KBM-7 (cell line): ENCODE measurements around the gene MAP4K4.

Source experiments
- DNase-seq: peaks from one replicate; pipeline ENCODE4 v3.0.0-alpha.2; 2015
- in situ Hi-C: fragments of 300-500 bp; cut with MboI; formaldehyde crosslinking; loops from 2 replicates; pipeline ENCODE4 v1.14.3; 2020; ENCODE audit warnings: low sequenced_read_pairs, low pct_unique_long_range_greater_than_20kb, mixed read lengths

The MAP4K4 gene

GRCh38 chr2:101803945-101804696 is 106.6 kb downstream of the MAP4K4 start:
- in situ Hi-C loops, result no loop called here
- no peak for DNase-seq

DNA sequence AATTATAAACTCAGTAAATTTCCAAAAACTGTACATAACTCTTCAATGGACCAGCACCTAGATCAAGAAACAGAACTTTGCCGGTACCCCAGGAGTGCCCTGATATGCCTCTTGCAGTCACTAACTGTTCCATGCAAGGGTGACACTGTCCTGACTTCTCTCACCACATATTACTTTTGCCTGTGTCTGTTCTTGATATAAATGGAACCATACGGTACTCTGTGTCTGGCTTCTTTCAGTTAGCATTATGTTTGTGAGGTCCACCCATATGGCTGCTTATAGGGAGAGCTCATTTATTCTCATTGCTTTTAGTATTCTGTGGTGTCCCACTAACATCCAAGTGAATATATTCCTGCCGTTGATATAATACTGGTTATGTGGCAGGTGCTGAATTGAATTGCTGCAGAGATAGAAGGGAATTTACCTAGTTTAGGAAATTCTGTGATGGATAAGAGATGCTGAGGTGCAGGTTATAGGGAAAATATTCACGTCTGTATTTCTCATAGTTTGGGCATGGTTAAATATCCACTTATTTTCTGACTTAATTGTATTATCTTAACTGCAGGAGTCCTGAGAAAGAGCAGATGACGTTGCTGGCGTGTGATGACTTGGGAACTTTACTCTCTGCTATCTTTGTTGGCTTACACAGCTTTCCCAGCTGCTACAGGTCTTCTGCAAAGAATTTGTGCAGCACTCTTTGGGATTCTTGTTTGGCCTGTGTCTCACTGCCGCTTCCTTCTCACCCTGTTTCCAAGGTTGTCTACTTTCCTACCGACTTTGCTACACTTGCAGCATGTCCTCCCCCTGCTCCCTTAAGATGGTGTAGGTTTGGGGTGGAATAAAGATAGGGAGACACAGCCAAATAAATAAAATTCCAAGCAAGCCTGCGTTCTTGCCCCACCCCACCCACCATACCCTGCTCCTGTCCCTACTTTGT is 107.9 kb downstream of the MAP4K4 start:
- in situ Hi-C loops, result no loop called here

GRCh38 chr2:101806123-101806522 is 108.6 kb downstream of the MAP4K4 start:
- DNase-seq, result peak; percentile 53
- in situ Hi-C loops, result no loop called here

More for the DNA sequence above, 107.9 kb downstream of the MAP4K4 start:
- no peak for DNase-seq

- DNase-seq, result peak; percentile 71
- in situ Hi-C loops, result no loop called here
Measured at GRCh38 chr2:101806701-101807100, 109.2 kb downstream of the MAP4K4 start.

GRCh38 chr2:101807242-101807641 is 109.7 kb downstream of the MAP4K4 start:
- no peak for DNase-seq
- in situ Hi-C loops, result no loop called here

DNA sequence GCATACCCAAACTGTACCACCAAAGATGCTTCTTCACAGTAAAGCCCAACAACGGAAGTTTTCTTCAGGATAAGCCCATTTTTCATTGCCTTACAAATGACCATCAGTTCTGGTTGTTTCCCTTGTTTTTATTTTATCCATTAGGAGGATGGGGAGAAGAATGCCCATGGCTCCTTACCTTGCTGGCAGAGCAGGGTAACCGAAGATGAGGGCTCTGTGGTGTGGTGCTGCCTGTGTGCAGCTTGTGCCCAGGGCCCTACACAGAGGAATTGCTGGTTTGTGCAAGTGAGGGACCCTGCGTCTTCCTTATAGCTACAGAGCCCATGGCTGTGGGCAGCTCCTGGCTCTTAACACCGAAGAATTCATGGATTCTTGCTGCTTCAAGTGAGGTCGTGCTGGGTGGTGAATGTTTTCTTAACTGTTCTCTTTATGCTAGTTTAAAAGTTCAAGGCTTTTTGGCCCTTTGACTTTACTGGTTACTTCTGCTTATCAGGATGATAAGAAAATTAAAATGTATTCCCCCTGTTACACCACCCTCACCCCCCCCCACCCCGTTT is 110.6 kb downstream of the MAP4K4 start:
- in situ Hi-C loops, result no loop called here
- DNase-seq, result no peak

DNA sequence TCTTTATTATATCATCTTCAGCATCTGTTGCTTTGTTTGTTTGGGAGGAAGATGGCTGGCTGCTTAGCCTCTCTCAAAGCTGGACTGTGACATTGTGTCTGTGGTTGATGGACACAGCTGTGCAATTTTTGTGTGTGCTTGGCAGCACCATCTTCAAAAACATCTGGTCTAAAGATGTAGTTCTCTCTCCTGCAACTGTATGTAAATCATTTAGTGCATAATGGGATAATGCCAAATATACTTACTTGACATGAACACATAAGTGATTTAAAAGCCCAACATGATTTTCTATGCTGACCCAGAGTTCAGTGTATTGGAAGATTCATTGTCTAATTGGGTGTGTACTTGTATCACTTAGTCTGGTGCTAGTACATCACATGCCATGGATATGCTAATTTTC is 112.2 kb downstream of the MAP4K4 start:
- no peak for DNase-seq
- in situ Hi-C loops, result no loop called here

- DNase-seq, result no peak
- in situ Hi-C loops, result no loop called here
Measured at GRCh38 chr2:101811226-101812015, 113.9 kb downstream of the MAP4K4 start.

- in situ Hi-C loops, result no loop called here
- DNase-seq, result no peak
Measured at GRCh38 chr2:101812226-101812625, 114.7 kb downstream of the MAP4K4 start.

DNA sequence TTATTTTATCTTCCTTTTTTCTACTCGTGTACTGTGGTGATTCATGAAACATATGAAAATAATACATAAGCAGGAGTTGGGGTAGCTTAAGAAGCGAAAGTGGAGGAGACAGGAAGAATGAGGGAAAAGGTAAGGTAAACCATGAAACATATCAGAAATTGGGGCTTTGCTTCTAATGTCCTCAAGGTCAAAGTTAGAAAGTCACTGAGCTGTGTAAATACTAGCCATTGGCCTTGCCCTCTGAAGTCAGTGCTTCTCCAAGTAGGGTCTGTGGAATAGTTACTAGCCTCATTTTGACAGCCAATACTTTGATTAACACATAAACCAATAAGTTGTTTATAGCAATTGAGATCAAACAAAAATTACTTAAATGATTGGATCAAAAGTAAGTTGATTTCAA is 117.2 kb downstream of the MAP4K4 start:
- DNase-seq, result no peak
- in situ Hi-C loops, result no loop called here

DNA sequence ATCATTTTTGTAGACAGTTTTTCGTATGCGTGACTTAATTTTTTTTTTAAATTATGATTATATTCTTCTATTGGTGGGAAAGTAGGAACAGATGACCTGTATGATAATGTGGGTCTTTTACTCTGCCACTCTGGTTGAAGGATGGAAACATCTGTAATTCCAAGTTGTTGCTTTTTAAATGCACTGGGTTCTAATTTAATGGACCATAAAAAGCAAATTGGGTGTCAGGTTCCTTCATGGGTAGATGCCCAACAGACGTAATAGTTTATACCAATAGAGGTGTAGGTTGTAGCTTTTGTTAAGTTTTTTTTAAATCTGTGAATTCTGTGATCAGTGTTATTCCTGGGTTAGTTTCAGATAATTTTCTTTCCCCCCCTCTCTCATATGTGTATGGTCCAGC is 117.6 kb downstream of the MAP4K4 start:
- in situ Hi-C loops, result no loop called here
- DNase-seq, result no peak

- DNase-seq, result no peak
- in situ Hi-C loops, result no loop called here
Measured at GRCh38 chr2:101815739-101816391, 118.4 kb downstream of the MAP4K4 start.

DNA sequence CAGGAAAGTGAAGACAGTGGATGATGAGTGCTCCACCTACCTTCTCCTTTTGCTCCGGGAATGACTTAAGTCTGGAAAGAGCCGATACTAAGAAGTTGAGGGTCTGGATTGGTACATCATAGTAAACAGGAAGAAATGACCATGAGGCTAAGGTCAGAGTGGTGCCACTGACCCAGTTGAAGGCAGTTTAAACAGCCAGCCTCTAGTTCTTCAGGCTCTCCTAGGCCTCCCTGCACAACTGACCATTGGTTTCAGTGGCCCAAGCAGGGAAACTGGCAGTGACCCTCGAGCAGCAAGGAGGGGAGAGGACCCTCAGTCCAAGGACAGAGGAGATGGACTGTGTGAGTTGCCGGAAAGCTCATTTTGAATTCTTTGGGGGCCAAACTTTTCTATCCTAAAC is 119.1 kb downstream of the MAP4K4 start:
- in situ Hi-C loops, result no loop called here
- no peak for DNase-seq

- in situ Hi-C loops, result no loop called here
- no peak for DNase-seq
Measured at GRCh38 chr2:101817481-101817880, 120.0 kb downstream of the MAP4K4 start.

GRCh38 chr2:101818531-101819451 is 121.3 kb downstream of the MAP4K4 start:
- no peak for DNase-seq
- in situ Hi-C loops, result no loop called here

DNA sequence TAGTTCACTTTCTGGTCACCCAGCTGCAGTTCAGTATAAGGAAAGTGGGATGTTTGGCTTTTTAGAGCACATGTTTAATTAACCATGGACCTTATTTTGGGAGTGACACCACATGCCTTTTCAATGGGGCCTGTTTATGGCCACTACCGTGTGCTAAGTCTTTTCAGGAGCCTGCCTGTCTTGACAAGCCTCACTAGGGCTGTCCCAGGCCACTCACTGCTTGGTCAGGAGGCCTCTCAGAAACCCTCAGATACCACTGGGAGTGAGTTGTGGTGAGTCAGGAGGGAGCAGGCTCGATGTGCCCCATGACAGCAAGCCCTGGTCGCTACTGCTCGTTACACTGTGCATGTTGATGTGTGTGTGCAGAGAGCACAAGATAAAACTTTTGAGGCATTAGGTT is 123.0 kb downstream of the MAP4K4 start:
- in situ Hi-C loops, result no loop called here
- no peak for DNase-seq

GRCh38 chr2:101821059-101821805 is 123.7 kb downstream of the MAP4K4 start:
- DNase-seq, result no peak
- in situ Hi-C loops, result no loop called here
